PC-9 (cell line): ENCODE measurements around the gene GMDS. TPM values are rescaled to one million over a fixed set of nuclear protein-coding genes. Genes with fewer than 3 reads are reported as not detected.

Experiments used
- BruUV-seq: library from RNA; stranded (reverse); fragments of 400-500 nt; replicated peaks from 2 replicates; lab custom pipeline; 2021; lab: Mats Ljungman, UMichigan
- CTCF ChIA-PET: fragments of 300-600 bp; sonication (Branson Sonifier 250); formaldehyde crosslinking; loops from one replicate; lab custom pipeline; 2022; ENCODE audit warnings: antibody characterized with exemption; lab: Charles Lee
- POLR2A ChIA-PET: fragments of 300-600 bp; sonication (Branson Sonifier 250); formaldehyde crosslinking; loops from one replicate; lab custom pipeline; 2022; ENCODE audit warnings: antibody characterized with exemption; ENCODE audit not compliant: unreplicated experiment; lab: Charles Lee
- DNase-seq, 2 experiments: peaks; one replicate each; pipeline versions ENCODE4 v3.0.0 to v3.0.0-alpha.2; 2015 to 2022; ENCODE audit warnings: mixed read lengths in 1 of 2
- H2AFZ ChIP-seq: fragments of 200-600 bp; sonication (generic); 2 replicates; pipeline ENCODE4 v1.8.1; 2017; ENCODE audit warnings: antibody characterized with exemption
- H3F3A ChIP-seq: fragments of 200-600 bp; sonication (generic); 2 replicates; pipeline ENCODE4 v1.8.1; 2017; ENCODE audit warnings: antibody characterized with exemption, mild to moderate bottlenecking, low read depth; ENCODE audit not compliant: insufficient read depth
- H3K27ac ChIP-seq: fragments of 200-600 bp; sonication (generic); 2 replicates; pipeline ENCODE4 v1.6.1; 2016; ENCODE audit warnings: mixed run types
- H3K27me3 ChIP-seq: fragments of 200-600 bp; sonication (generic); 2 replicates; pipeline ENCODE4 v1.6.1; 2016; ENCODE audit warnings: low read depth, mixed run types; ENCODE audit not compliant: insufficient read depth
- H3K36me3 ChIP-seq: fragments of 200-600 bp; sonication (generic); 2 replicates; pipeline ENCODE4 v1.6.1; 2016; ENCODE audit warnings: low read depth, mixed run types
- H3K4me1 ChIP-seq: fragments of 200-600 bp; sonication (generic); replicated peaks from 2 replicates; pipeline ENCODE4 v1.6.1; 2016; ENCODE audit warnings: mixed run types; ENCODE audit not compliant: insufficient read depth
- H3K4me2 ChIP-seq: fragments of 200-600 bp; sonication (generic); 2 replicates; pipeline ENCODE4 v1.6.1; 2017; ENCODE audit warnings: mixed run types
- H3K4me3 ChIP-seq: fragments of 200-600 bp; sonication (generic); 2 replicates; pipeline ENCODE4 v1.6.1; 2016; ENCODE audit warnings: mixed run types
- H3K79me2 ChIP-seq: fragments of 200-600 bp; sonication (generic); 2 replicates; pipeline ENCODE4 v1.6.1; 2017; ENCODE audit warnings: low read depth, mixed run types
- H3K9me2 ChIP-seq: fragments of 200-600 bp; sonication (generic); 2 replicates; pipeline ENCODE4 v1.8.1; 2017; ENCODE audit warnings: mild to moderate bottlenecking; ENCODE audit not compliant: insufficient read depth
- H3K9me3 ChIP-seq: fragments of 200-600 bp; sonication (generic); 2 replicates; pipeline ENCODE4 v1.8.1; 2016; ENCODE audit warnings: low read depth; ENCODE audit not compliant: insufficient read depth
- H4K20me1 ChIP-seq: fragments of 200-600 bp; sonication (generic); 2 replicates; pipeline ENCODE4 v1.8.1; 2017; ENCODE audit not compliant: insufficient read depth
- CTCF ChIP-seq: fragments of 200-600 bp; sonication (generic); conservative IDR thresholded peaks from 2 replicates; pipeline ENCODE4 v1.6.1; 2017; ENCODE audit warnings: mixed run types, antibody characterized with exemption, mild to moderate bottlenecking, moderate library complexity
- EZH2 ChIP-seq: fragments of 200-600 bp; sonication (generic); IDR thresholded peaks from 2 replicates; pipeline ENCODE4 v1.8.0; 2017; ENCODE audit warnings: antibody characterized with exemption, low read depth
- intact Hi-C: fragments of 100-400 bp; cut with micrococcal nuclease; formaldehyde crosslinking; loops from one replicate; pipeline ENCODE4 v1.10.0; 2022; ENCODE audit not compliant: unreplicated experiment
- total RNA-seq: library from RNA; stranded (reverse); gene quantifications from 2 replicates; pipeline ENCODE4 v1.2.3, GENCODE V29; 2021

The GMDS gene
- total RNA-seq, 1 experiment from 2014 or later, result 30.1 TPM

GRCh38 chr6:1796706-1797529, 448.5 kb downstream of the GMDS start:
- Histone ChIP-seq H3K36me3 (no peaks in the 10 kb centered on the region), H3K9me2 (no peaks in the 10 kb centered on the region), H3K79me2 (no peaks in the 10 kb centered on the region), H3K4me1 (peaks cover 11% of the 10 kb centered on the region), H3K4me3 (no peak overlapping the region), H3K27ac (peak overlapping the region; percentile 35; the same call in 1 of the 2 replicates), H3K27me3 (no peaks in the 10 kb centered on the region), H2AFZ (no peak overlapping the region), H3K4me2 (peak overlapping the region; percentile 38; the same call in 1 of the 2 replicates), H3K9me3 (no peaks in the 10 kb centered on the region), H3F3A (no peaks in the 10 kb centered on the region), H4K20me1 (no peaks in the 10 kb centered on the region)
- intact Hi-C loops, result no loop called here
- no TSS peak for BruUV-seq
- DNase-seq, result no peak
- no peak for TF ChIP-seq CTCF
- TF ChIP-seq EZH2, result no peak
- ChIA-PET CTCF (interaction anchor here (0.6 kb wide), 1 partner anchor 817 kb away, joined by 3 read pairs; no protein-coding TSS in a partner anchor), POLR2A (no interaction called here)

GRCh38 chr6:1795910-1796309, 449.5 kb downstream of the GMDS start:
- no peak for DNase-seq
- Histone ChIP-seq H3F3A (no peaks in the 10 kb centered on the region), H3K4me3 (no peak overlapping the region), H3K4me1 (peaks cover 11% of the 10 kb centered on the region), H3K9me2 (no peaks in the 10 kb centered on the region), H3K36me3 (no peaks in the 10 kb centered on the region), H3K27ac (no peak overlapping the region), H4K20me1 (no peaks in the 10 kb centered on the region), H2AFZ (no peak overlapping the region), H3K79me2 (no peaks in the 10 kb centered on the region), H3K4me2 (no peak overlapping the region), H3K9me3 (no peaks in the 10 kb centered on the region), H3K27me3 (no peaks in the 10 kb centered on the region)
- TF ChIP-seq EZH2, result no peak
- no peak for TF ChIP-seq CTCF
- POLR2A ChIA-PET, result interaction anchor here (0.6 kb wide), 2 partner anchors 48 to 165 kb away, joined by 3 read pairs; no protein-coding TSS in a partner anchor
- CTCF ChIA-PET, result no interaction called here
- intact Hi-C loops, result no loop called here
- no TSS peak for BruUV-seq

GRCh38 chr6:1792989-1793388, 452.4 kb downstream of the GMDS start:
- no peak overlapping the region for H3K4me2 ChIP-seq

More at GRCh38 chr6:1792989-1793388, 452.4 kb downstream of the GMDS start:
- no peaks in the 10 kb centered on the region for H3K27me3 ChIP-seq
- no peak overlapping the region for H3K27ac ChIP-seq
- no peak overlapping the region for H3K4me3 ChIP-seq
- H3K9me3 ChIP-seq, result no peaks in the 10 kb centered on the region
- POLR2A ChIA-PET, result no interaction called here
- no peak; the same call in 1 of the 2 replicates for TF ChIP-seq CTCF
- no peak for TF ChIP-seq EZH2
- no peaks in the 10 kb centered on the region for H4K20me1 ChIP-seq
- H3K36me3 ChIP-seq, result no peaks in the 10 kb centered on the region
- no peak overlapping the region for H2AFZ ChIP-seq
- no peaks in the 10 kb centered on the region for H3K79me2 ChIP-seq
- peak in 1 of 2 experiments; percentile 12 for DNase-seq
- peaks cover 7% of the 10 kb centered on the region for H3K4me1 ChIP-seq
- BruUV-seq, result no TSS peak
- CTCF ChIA-PET, result interaction anchor here (0.6 kb wide), 1 partner anchor 66 kb away, joined by 3 read pairs; no protein-coding TSS in a partner anchor
- no peaks in the 10 kb centered on the region for H3K9me2 ChIP-seq
- intact Hi-C loops, result no loop called here
- no peaks in the 10 kb centered on the region for H3F3A ChIP-seq
